ENCODE measurements around the gene AGO3.

DNA sequence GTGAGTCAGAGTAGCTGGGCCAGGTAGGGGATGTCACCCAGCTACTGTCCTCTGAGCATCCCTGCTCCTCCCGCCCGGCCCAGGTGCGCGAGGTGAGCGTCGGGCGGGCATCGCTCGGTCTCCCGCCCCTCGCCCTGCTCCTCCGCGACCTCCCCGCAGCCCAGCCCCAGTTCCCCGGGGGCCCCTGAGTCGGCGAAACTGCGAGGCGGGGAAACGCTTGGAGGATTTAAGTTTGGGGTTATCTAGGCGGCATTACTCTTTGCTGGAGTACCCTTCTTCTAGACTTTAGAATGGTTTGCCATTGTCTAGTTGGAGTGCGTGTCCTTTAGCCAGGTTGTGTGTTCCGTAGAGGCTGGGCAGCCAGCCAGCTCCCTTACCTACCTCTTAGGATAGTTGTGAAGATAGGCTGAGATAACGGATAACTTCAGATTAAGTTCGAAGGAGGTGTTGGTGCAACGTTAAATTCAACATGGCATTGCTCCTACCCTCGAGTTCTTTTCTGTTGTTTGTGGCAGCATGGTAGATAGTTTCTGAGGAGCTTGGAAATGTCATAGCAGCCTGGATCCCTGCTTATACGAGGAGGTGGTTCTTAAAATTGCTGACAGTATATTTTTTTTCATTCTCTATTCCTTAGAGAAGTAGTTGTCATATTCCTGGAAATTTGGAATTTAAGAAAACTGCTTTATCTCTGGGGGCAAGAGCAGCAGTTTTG lies 697 bp downstream of the AGO3 start:
- TF ChIP-seq, protein P1, sequence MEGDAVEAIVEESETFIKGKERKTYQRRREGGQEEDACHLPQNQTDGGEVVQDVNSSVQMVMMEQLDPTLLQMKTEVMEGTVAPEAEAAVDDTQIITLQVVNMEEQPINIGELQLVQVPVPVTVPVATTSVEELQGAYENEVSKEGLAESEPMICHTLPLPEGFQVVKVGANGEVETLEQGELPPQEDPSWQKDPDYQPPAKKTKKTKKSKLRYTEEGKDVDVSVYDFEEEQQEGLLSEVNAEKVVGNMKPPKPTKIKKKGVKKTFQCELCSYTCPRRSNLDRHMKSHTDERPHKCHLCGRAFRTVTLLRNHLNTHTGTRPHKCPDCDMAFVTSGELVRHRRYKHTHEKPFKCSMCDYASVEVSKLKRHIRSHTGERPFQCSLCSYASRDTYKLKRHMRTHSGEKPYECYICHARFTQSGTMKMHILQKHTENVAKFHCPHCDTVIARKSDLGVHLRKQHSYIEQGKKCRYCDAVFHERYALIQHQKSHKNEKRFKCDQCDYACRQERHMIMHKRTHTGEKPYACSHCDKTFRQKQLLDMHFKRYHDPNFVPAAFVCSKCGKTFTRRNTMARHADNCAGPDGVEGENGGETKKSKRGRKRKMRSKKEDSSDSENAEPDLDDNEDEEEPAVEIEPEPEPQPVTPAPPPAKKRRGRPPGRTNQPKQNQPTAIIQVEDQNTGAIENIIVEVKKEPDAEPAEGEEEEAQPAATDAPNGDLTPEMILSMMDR (IDR thresholded peaks at IDR 0.05): no peak
- no peak for TF ChIP-seq POLR2A (IDR thresholded peaks at IDR 0.05)

Data from uterus (tissue), 2 donors.